GM13976 (cell line): ENCODE results near the gene DCST2.

ENCODE experiments used
- DNase-seq: peaks from one replicate; pipeline ENCODE4 v3.0.0; 2012; ENCODE audit warnings: low spot score
- CTCF ChIP-seq: IDR thresholded peaks from 2 replicates; pipeline ENCODE4 v1.5.1; 2012; ENCODE audit warnings: borderline replicate concordance, mild to moderate bottlenecking; ENCODE audit not compliant: insufficient read depth; ENCODE audit errors: extremely low read depth, missing control alignments, control extremely low read depth
- in situ Hi-C: fragments of 300-500 bp; cut with MboI; formaldehyde crosslinking; loops from one replicate; pipeline ENCODE4 v1.12.0; 2022; ENCODE audit warnings: low sequenced_read_pairs, mixed read lengths, inconsistent platforms; ENCODE audit not compliant: unreplicated experiment

DCST2 gene

GRCh38 chr1:154975409-154976059, 58.0 kb downstream of the DCST2 start:
- in situ Hi-C loops: no loop called here
- peak; percentile 60 for DNase-seq
- no peak for TF ChIP-seq CTCF

- in situ Hi-C loops: no loop called here
- TF ChIP-seq CTCF: no peak
- peak; percentile 88 for DNase-seq
Observed at GRCh38 chr1:154974808-154975408, 58.7 kb downstream of the DCST2 start.

GRCh38 chr1:154974102-154974807, 59.3 kb downstream of the DCST2 start, which contains the start of gene CKS1B:
Gene CKS1B, plus strand, starts transcription at chr1:154974681. Its CDS starts 65 bp downstream, at chr1:154974746.
- DNase-seq: peak; percentile 92
- in situ Hi-C loops: no loop called here
- no peak for TF ChIP-seq CTCF

GRCh38 chr1:154973344-154974101, 60.1 kb downstream of the DCST2 start:
- TF ChIP-seq CTCF: peak; percentile 12
- in situ Hi-C loops: no loop called here
- DNase-seq: peak; percentile 89

GRCh38 chr1:154972517-154973343, 60.9 kb downstream of the DCST2 start:
- TF ChIP-seq CTCF: no peak
- DNase-seq: no peak
- in situ Hi-C loops: no loop called here

- no peak for TF ChIP-seq CTCF
- in situ Hi-C loops: no loop called here
- DNase-seq: no peak
Observed at GRCh38 chr1:154972213-154972516, 61.4 kb downstream of the DCST2 start.
